Activated CD4-positive, alpha-beta memory T cell treated with anti-CD3 and anti-CD28 coated beads for 36 hours (primary cell): Measurements from ENCODE around the gene ATCAY. TPM values are rescaled to one million over a fixed set of nuclear protein-coding genes. Genes with fewer than 3 reads are reported as not detected.

ENCODE experiments used
- CTCF ChIA-PET: fragments of 350-600 bp; sonication (Branson Sonifier 250); formaldehyde crosslinking; loops from one replicate; lab custom pipeline; 2021; ENCODE audit warnings: antibody characterized with exemption, inconsistent platforms; lab: Charles Lee
- POLR2A ChIA-PET: fragments of 350-600 bp; sonication (Branson Sonifier 250); formaldehyde crosslinking; loops from one replicate; lab custom pipeline; 2021; ENCODE audit warnings: antibody characterized with exemption; lab: Charles Lee
- DNase-seq: peaks from one replicate; pipeline ENCODE4 v3.0.0-alpha.2; 2020
- H3K27ac Mint-ChIP-seq: one replicate; pipeline ENCODE4 v1.8.0; 2021; ENCODE audit warnings: mixed read lengths
- H3K27me3 Mint-ChIP-seq: one replicate; pipeline ENCODE4 v1.8.0; 2021; ENCODE audit warnings: mixed read lengths
- H3K36me3 Mint-ChIP-seq: one replicate; pipeline ENCODE4 v1.8.0; 2021; ENCODE audit warnings: mixed read lengths
- H3K4me1 Mint-ChIP-seq: one replicate; pipeline ENCODE4 v1.8.0; 2021; ENCODE audit warnings: low read depth, mixed read lengths
- H3K4me3 Mint-ChIP-seq: one replicate; pipeline ENCODE4 v1.8.0; 2021; ENCODE audit warnings: mild to moderate bottlenecking, mixed read lengths
- H3K9me3 Mint-ChIP-seq: one replicate; pipeline ENCODE4 v1.8.0; 2021; ENCODE audit warnings: mixed read lengths
- intact Hi-C: fragments of 100-400 bp; cut with micrococcal nuclease; formaldehyde crosslinking; loops from one replicate; pipeline ENCODE4 v1.15.1; 2023
- total RNA-seq, 2 experiments: library from RNA; stranded (reverse); gene quantifications; one replicate each; pipeline ENCODE4 v1.2.3, GENCODE V29; 2021

ATCAY gene
- total RNA-seq, 2 experiments from 2014 or later: not detected

DNA sequence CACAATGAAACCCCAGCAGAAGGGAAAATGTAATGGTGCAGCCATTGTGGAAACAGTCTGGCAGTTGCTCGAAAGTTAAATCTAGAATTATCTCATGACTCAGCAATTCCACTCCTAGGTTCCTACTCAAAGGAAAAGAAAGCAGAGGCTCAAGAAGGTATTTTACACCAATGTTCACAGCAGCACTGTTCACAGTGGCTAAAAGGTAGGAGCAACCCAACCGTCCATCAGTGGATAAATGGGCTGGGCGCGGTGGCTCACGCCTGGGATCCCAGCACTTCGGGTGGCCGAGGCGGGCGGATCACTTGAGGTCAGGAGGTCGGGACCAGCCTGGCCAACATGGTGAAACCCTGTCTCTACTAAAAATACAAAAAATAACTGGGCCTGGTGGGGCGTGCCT lies 37.5 kb upstream of the ATCAY start:
- H3K4me1 Mint-ChIP-seq: no peaks in the 10 kb centered on the region
- H3K36me3 Mint-ChIP-seq: no peaks in the 10 kb centered on the region
- ChIA-PET POLR2A (no interaction called here), CTCF (no interaction called here)
- no peak overlapping the region for H3K4me3 Mint-ChIP-seq
- no peaks in the 10 kb centered on the region for H3K27me3 Mint-ChIP-seq
- H3K27ac Mint-ChIP-seq: no peak overlapping the region
- DNase-seq: no peak
- peaks cover under 1% of the 10 kb centered on the region for H3K9me3 Mint-ChIP-seq
- intact Hi-C loops: no loop called here

DNA sequence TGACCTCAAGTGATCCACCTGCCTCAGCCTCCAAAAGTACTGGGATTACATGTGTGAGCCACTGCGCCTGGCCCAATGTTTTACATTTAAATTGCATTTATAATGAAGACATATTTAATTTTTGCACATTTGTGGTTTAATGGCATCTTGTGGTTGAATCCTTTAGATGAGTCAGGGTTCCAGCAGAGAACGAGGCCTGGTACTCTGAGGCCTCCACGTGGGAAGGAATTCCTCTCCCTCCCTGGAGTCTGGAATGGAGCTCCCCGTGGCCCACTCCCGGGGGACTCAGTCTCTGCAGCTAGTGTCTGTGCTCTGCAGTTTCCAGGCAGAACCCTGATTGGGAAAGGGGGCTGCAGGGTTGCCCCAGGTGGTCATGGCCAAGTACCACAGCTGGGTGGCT lies 35.9 kb upstream of the ATCAY start:
- ChIA-PET POLR2A (no interaction called here), CTCF (no interaction called here)
- Mint-ChIP-seq H3K4me3 (no peak overlapping the region), H3K27me3 (no peaks in the 10 kb centered on the region), H3K36me3 (no peaks in the 10 kb centered on the region), H3K9me3 (no peaks in the 10 kb centered on the region), H3K4me1 (no peaks in the 10 kb centered on the region), H3K27ac (no peak overlapping the region)
- DNase-seq: no peak
- intact Hi-C loops: no loop called here

DNA sequence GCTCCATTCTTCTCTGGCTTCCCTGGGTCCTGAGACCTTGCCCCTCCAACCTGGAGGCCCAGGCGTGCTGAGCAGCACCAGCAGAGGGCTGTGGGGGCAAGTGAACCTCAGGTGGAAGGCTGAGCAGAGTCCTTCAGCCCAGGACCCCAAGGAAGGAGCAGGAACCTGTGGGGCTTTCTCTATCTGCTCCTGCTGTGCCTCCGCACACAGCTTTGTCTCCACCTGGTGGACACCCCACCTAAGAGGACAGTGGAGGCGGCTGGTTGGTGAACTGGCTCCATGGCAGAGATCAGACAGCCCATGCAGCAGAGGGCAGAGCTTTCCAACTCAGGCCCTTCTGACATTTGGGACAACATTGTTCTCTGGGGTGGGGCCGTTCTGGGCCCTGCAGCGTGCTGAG lies 31.4 kb upstream of the ATCAY start:
- POLR2A ChIA-PET: no interaction called here
- H3K36me3 Mint-ChIP-seq: peaks cover 15% of the 10 kb centered on the region
- intact Hi-C loops: no loop called here
- H3K27ac Mint-ChIP-seq: no peak overlapping the region
- no peak overlapping the region for H3K4me3 Mint-ChIP-seq
- CTCF ChIA-PET: interaction anchor here (0.6 to 2.7 kb wide), 10 partner anchors 19 to 143 kb away, joined by 3 to 10 read pairs (median 4); partner anchors contain the start of genes EEF2 and MRPL54
- peaks cover 19% of the 10 kb centered on the region for H3K9me3 Mint-ChIP-seq
- H3K27me3 Mint-ChIP-seq: no peaks in the 10 kb centered on the region
- no peaks in the 10 kb centered on the region for H3K4me1 Mint-ChIP-seq
- peak; percentile 56 for DNase-seq

DNA sequence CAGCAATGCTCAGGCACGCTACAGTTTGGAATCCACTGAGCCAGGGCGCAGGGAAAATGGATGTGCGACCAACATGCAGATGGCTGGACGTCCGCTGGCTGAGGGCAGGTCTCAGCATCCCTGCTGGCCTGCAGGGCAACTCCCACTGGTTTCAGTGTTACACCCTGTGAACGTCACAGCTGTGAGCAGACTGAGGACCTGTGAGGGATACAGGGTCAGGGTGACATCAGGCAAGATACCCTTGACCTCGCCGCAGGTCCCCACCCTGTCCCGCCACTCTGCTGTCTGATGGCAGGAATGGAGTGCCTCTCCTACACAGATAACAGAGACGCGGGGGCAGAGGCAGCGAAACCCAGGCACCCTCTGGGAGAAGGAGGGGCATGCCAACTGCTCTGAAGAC lies 30.7 kb upstream of the ATCAY start:
- Mint-ChIP-seq H3K27ac (no peak overlapping the region), H3K9me3 (peaks cover 19% of the 10 kb centered on the region), H3K4me1 (no peaks in the 10 kb centered on the region), H3K4me3 (no peak overlapping the region), H3K27me3 (no peaks in the 10 kb centered on the region), H3K36me3 (peaks cover 15% of the 10 kb centered on the region)
- intact Hi-C loops: no loop called here
- ChIA-PET CTCF (interaction anchor here (1.1 to 2.7 kb wide), 5 partner anchors 20 to 87 kb away, joined by 3 to 10 read pairs (median 5); partner anchors contain the start of gene MRPL54), POLR2A (no interaction called here)
- DNase-seq: no peak

DNA sequence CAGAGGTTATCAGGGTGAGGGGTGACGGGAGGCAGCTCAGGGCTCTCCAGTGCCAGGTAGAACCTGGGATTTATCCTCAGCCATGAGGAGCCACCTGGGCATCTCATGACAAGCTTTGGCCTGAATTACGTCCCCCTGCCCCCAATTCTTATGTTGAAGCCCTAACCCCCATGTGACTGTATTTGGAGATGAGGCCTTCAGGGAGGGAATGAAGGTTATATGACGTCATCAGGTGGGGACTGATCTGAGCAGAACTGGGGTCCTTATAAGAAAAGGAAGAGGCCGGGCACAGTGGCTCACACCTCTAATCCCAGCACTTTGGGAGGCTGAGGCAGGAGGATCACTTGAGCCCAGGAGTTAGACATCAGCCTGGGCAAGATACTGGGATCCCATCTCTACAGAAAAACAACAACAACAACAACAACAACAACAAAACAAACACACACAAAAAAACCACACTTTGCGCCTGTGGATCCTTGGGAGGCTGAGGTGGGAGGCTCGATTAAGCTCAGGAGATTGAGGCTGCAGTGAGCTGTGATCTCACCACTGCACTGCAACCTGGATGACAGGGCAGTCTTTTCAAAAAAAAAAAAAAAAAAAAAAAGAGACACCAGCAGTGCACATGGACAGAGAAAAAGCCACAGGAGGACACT lies 30.0 kb upstream of the ATCAY start:
- H3K27me3 Mint-ChIP-seq: no peaks in the 10 kb centered on the region
- no peak overlapping the region for H3K27ac Mint-ChIP-seq
- no peak overlapping the region for H3K4me3 Mint-ChIP-seq
- intact Hi-C loops: no loop called here
- H3K4me1 Mint-ChIP-seq: no peaks in the 10 kb centered on the region
- DNase-seq: no peak
- CTCF ChIA-PET: interaction anchor here (2.1 kb wide), 1 partner anchor 67 kb away, joined by 5 read pairs; no protein-coding TSS in a partner anchor
- peaks cover 15% of the 10 kb centered on the region for H3K36me3 Mint-ChIP-seq
- POLR2A ChIA-PET: no interaction called here
- peaks cover 19% of the 10 kb centered on the region for H3K9me3 Mint-ChIP-seq

DNA sequence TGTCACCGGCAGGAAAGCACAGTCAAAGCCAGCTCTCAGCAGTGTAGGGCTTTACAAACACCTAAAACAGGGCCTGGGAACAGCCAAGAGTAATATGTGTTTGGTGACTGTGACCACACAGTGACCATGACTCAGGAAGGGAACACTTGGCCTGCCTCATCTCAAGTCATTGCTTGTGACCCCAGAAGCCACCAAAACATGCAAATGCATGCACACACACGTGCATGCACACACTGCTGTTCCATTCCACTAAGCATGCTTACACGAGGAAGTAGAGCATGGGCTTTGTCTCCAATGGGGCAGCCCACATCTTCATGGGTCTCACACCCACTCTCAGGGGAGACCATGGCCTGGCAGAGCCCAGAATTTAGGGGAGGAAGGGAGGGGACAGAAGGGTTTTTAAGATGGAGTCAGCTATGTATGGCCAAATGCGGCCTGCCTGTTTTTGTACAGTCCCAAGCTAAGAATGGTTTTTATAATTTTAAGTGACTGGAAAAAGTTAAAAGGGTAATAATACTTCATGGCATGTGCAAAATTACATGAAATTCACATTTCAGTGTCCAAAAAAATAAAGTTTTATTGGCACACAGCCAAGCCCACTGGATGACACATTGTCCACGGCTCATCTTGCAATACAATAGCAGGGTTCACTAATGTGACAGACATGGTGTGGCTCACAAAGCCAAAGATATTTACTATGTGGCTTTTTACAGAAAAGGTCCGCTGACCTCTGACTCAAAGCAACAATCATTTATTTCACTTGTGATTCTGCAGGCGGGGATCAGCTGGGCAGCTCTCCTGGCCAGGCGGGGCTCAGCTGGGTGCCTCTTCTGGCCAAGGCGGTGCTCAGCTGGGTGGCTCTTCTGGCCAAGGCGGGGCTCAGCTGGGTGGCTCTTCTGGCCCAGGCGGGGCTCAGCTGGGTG lies 29.0 kb upstream of the ATCAY start:
- ChIA-PET CTCF (interaction anchor here (1.7 to 2.1 kb wide), 2 partner anchors 11 to 68 kb away, joined by 5 read pairs; no protein-coding TSS in a partner anchor), POLR2A (no interaction called here)
- peaks cover 19% of the 10 kb centered on the region for H3K9me3 Mint-ChIP-seq
- H3K27me3 Mint-ChIP-seq: no peaks in the 10 kb centered on the region
- H3K4me1 Mint-ChIP-seq: no peaks in the 10 kb centered on the region
- H3K27ac Mint-ChIP-seq: no peak overlapping the region
- peaks cover 15% of the 10 kb centered on the region for H3K36me3 Mint-ChIP-seq
- intact Hi-C loops: no loop called here
- no peak for DNase-seq
- H3K4me3 Mint-ChIP-seq: no peak overlapping the region

- ChIA-PET POLR2A (no interaction called here), CTCF (interaction anchor here (1.7 to 2.1 kb wide), 2 partner anchors 11 to 69 kb away, joined by 5 read pairs; no protein-coding TSS in a partner anchor)
- Mint-ChIP-seq H3K36me3 (peaks cover 15% of the 10 kb centered on the region), H3K4me1 (no peaks in the 10 kb centered on the region), H3K4me3 (no peak overlapping the region), H3K9me3 (peaks cover 19% of the 10 kb centered on the region), H3K27ac (no peak overlapping the region), H3K27me3 (no peaks in the 10 kb centered on the region)
- intact Hi-C loops: no loop called here
- no peak for DNase-seq
These were observed 28.3 kb upstream of the ATCAY start for GRCh38 chr19:3852177-3852511.

- Mint-ChIP-seq H3K27me3 (no peaks in the 10 kb centered on the region), H3K27ac (no peak overlapping the region), H3K4me3 (no peak overlapping the region), H3K36me3 (peaks cover 15% of the 10 kb centered on the region), H3K4me1 (no peaks in the 10 kb centered on the region), H3K9me3 (peaks cover 19% of the 10 kb centered on the region)
- CTCF ChIA-PET: interaction anchor here (1.7 to 2.1 kb wide), 2 partner anchors 10 to 69 kb away, joined by 5 read pairs; no protein-coding TSS in a partner anchor
- POLR2A ChIA-PET: no interaction called here
- DNase-seq: peak; percentile 28
- intact Hi-C loops: no loop called here
These were observed 27.8 kb upstream of the ATCAY start for GRCh38 chr19:3852614-3853254.

GRCh38 chr19:3855320-3855719 lies 25.2 kb upstream of the ATCAY start:
- no peak overlapping the region for H3K4me3 Mint-ChIP-seq
- ChIA-PET CTCF (no interaction called here), POLR2A (no interaction called here)
- peaks cover 15% of the 10 kb centered on the region for H3K36me3 Mint-ChIP-seq
- H3K4me1 Mint-ChIP-seq: no peaks in the 10 kb centered on the region
- no peak overlapping the region for H3K27ac Mint-ChIP-seq
- H3K27me3 Mint-ChIP-seq: no peaks in the 10 kb centered on the region
- H3K9me3 Mint-ChIP-seq: peaks cover 19% of the 10 kb centered on the region
- intact Hi-C loops: no loop called here
- peak; percentile 13 for DNase-seq

GRCh38 chr19:3857449-3858003 lies 23.0 kb upstream of the ATCAY start:
- no peaks in the 10 kb centered on the region for H3K27me3 Mint-ChIP-seq
- CTCF ChIA-PET: interaction anchor here (1.3 kb wide), 1 partner anchor 21 kb away, joined by 3 read pairs; no protein-coding TSS in a partner anchor
- H3K27ac Mint-ChIP-seq: no peak overlapping the region
- DNase-seq: no peak
- H3K36me3 Mint-ChIP-seq: no peaks in the 10 kb centered on the region
- POLR2A ChIA-PET: interaction anchor here (0.6 kb wide), 1 partner anchor 912 kb away, joined by 5 read pairs; no protein-coding TSS in a partner anchor
- no peaks in the 10 kb centered on the region for H3K4me1 Mint-ChIP-seq
- H3K9me3 Mint-ChIP-seq: peaks cover 1% of the 10 kb centered on the region
- H3K4me3 Mint-ChIP-seq: no peak overlapping the region
- intact Hi-C loops: no loop called here

GRCh38 chr19:3860499-3860898 lies 20.0 kb upstream of the ATCAY start:
- POLR2A ChIA-PET: no interaction called here
- no peaks in the 10 kb centered on the region for H3K9me3 Mint-ChIP-seq
- no peak overlapping the region for H3K4me3 Mint-ChIP-seq
- H3K4me1 Mint-ChIP-seq: no peaks in the 10 kb centered on the region
- intact Hi-C loops: no loop called here
- no peaks in the 10 kb centered on the region for H3K27me3 Mint-ChIP-seq
- DNase-seq: no peak
- no peak overlapping the region for H3K27ac Mint-ChIP-seq
- CTCF ChIA-PET: no interaction called here
- H3K36me3 Mint-ChIP-seq: no peaks in the 10 kb centered on the region
